GM19455 (cell line): ENCODE results near the gene TMEM260.
A peak's percentile ranks its signal among the peaks of the same experiment; 100 is the strongest.

ENCODE experiments used
- ATAC-seq: cut with Tn5 transposase; IDR thresholded peaks from one replicate; pipeline ENCODE4 v1.9.1; 2021; ENCODE audit not compliant: unreplicated experiment

Gene TMEM260

DNA sequence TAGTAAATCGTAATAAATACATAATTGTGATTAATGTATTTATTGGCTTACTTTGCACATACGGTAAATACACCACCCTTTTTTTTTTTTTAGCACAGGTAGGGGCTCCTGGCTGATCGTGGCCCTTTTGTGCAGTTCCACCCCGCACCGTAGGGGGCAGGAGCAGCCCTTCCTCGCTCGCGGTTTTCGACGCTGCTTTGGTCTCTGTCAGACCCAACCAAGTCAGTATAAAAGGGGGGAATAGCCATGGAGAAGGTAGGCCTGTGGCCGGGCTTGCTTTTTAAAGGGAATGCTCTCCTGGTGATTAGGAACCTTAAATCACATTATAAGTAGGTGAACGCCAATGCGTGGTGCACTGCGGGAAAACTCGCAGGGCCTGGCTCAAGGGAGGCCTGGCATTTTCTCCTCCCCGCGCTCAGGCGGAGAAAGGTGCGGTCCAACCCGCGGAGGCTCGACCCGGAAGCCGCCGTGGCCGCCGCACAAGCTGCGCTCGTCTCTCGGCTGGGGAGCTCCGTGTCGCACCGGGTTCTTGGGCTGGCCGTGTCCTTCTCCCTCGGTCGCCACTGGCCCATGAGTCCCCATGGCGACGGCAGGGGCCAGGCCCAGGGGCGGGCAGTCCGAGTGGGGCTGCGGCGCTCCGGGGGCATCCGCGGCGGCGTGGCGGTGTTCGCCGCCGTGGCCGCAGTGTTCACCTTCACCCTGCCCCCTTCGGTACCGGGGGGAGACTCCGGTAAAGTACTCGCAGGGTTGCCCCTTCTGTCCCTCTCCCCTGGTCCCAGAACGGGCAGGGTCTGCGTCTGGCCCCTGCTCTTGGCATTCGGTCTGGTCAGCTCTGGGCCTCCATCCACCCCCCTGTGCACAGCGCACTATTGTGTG, at the start of gene TMEM260:
Gene TMEM260, plus strand, starts transcription at position 454 of the 876 bp plus-strand sequence. Its CDS starts 117 bp downstream, at position 571.
- peak; percentile 95 for ATAC-seq

DNA sequence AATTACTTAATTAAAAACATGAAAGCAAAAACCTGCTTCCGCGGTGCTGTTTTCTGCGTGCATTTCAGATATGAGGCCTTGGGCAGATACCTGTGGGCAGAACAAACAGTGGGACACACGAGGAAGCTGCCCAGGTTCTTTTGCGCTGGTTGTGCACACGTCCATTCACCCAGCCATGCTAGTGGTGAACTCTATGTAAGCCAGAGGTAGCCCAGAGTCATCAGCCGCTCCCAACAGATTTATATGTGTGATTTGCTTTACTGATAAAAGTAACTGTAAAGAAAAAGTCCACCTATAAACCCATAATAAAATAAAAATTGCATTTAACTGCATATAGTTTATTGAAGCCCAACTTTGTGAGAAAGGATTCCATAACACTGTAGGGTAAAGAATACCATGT, 47.1 kb upstream of the TMEM260 start:
- ATAC-seq, result no peak

DNA sequence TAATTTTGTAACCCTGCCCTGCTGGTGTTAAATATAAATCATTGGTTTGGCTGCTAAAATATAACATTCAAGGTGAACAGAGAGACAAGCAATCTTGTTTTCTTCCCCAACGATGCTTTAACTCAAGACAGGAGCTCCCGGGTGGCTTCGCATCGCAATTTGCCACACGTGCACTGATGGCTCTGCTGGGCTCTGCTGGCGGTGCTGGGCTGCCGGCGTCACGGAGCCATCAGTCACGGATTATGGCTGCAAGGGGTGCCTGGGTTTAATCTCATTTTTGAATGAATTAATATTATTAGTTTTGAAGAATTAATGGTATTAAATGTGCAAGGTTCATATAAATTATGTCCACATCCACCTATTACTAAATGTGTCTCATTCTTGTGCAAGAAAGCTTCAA, 44.9 kb upstream of the TMEM260 start:
- no peak for ATAC-seq

DNA sequence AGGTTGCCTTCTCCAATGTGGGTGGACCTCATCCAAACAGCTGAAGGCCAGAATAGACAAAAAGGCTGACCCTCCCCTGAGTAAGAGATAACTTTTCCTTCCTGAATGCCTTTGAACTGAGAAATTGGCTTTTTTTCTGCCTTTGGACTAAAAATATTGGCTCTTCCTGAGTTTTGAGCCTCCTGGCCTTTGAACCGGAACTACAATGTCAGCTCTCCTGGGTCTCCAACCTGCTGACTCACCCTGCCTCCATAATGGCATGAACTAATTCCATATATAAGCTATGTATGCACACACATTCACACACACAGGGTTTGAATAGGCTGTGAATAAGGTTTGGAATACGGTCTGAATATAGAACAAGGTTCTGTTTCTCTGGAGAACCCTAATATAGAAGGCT, 39.7 kb upstream of the TMEM260 start:
- ATAC-seq, result no peak

DNA sequence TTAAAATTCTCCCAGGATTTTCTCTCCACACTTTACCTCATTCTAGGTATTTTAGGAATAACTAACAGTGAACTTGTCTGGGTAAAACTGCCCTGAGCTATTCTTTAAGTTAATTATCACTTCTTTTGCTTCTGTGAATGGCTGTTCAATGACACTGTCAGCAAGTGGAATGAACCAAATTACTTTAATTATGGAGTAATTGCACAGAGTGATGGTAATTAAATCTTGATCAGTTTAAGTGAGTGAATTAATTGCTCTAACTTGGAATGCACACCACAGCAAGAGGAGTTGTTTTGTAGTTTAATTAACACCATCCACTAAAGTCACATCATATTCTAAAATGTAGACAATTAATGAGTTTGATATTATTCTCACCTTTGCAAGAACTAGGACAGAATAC, 36.2 kb upstream of the TMEM260 start:
- no peak for ATAC-seq

DNA sequence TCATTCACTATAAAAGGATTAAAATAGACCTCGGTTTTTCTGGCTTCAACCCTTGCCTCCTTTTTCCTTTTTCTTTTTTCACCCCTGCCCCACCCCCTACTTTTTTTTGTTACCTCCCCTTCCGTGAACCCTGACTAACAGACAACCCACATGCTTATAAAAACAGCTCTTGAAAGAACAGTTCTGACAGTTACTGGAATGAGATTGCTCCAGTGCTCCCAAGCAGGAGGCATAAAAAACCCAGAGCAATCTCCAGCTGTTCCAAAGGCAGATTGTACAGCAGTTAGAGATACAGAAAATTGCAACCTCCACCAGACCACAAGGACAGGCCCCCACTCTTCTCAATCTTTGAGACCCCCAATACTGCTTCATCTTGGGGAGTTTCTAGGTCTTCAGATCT, 29.9 kb upstream of the TMEM260 start:
- no peak for ATAC-seq

DNA sequence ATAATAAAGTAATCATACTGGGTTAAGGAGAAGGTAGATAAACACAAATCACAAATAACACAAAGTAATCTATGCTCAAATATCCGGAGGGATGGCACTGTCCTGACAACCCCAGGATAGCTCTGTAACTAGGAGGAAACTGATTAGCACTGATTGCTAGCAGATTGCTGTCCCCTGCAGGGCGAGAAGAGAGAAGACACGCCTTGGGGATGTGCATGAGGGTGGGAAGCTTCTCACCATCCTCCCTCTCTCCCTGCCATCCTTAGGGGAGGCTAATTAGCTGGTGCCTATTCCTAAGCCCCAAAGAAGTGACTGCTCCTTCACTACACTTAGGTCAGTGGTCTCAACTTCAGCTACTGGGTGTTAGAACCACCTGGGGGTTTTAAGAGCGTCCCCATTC, 27.0 kb upstream of the TMEM260 start:
- ATAC-seq, result no peak

DNA sequence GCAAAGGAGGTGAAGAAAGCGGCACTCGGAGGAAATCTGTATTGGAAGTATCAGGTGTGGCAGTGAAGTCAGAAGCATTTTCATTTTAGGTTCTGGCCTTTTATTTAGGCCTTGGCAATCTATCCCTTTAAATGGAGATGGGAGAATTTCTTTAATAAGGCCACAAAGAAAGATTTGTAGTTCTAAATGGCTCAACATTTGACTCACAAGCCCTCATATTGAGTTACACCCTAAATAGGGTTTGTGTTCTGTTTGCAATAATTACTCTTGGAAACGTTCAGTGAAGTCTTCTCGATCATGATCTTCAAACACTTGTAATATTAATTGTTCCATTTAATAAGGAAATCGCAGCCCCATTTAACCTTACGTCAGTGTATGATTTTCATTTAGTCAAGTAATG, 25.3 kb upstream of the TMEM260 start:
- ATAC-seq, result no peak

DNA sequence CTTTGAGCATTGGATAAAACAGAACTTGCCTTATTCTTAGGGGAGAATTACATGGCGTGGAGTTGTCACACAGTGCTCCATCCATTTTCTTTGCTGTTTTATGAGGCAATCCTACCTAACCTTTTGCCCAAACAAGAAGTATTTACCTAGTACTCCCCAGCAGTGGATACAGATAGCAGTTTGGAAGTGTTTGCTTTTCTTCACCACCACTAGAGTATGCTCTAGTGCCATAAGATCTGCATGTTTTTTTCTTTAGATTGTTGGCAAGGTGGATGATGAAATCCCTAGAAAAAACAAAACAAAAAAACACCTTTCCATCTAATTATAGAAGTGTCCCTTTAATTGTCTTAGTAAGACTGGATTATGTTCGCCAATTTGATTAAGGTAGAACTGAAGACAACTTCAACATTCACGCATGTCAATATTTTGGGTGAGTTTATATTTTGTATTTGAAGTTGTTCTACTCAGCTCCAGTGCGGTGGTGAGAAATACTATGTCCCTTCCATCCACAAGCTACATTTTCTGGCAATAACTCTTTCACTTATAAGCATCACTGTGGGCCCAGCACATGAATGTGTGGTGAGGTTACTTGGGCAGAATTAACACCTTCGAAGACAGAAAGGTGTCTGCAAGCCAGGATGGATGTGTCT, 23.6 kb upstream of the TMEM260 start:
- no peak for ATAC-seq

DNA sequence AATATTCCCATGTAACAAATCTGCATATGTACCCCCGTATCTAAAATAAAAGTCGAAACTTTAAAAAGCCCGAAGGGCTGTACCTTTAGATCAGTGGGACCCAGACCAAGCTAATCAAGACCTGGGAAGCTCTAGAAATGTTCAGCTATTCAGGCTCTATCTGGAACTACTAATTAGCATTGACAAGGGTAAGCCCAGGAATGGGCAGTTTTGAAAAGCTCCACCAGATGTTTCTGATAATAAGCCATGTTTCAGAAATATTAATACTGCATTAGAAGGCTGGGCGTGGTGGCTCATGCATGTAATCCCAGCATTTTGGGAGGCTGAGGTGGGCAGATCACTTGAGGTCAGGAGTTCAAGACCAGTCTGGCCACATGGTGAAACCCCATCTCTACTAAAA, 20.4 kb upstream of the TMEM260 start:
- ATAC-seq, result no peak

DNA sequence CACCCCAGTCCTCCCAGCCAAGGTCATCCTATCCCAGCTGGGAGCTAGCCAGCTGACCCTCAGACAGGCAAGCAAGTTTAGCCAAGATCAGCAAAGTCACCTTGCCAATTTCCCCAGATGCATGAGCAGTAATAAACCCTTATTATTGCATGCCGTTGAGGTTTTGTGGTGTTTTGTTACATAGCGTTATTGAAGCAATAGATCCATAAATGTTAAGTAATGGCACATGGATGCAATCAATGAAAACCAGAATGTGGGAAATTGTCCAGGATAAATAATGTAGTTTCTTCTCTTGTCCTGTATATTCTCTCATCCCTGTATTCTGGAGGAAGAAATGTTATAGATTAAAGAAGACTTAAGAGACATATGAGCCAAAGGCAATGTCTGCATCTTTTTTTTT, 18.0 kb upstream of the TMEM260 start:
- ATAC-seq, result no peak

DNA sequence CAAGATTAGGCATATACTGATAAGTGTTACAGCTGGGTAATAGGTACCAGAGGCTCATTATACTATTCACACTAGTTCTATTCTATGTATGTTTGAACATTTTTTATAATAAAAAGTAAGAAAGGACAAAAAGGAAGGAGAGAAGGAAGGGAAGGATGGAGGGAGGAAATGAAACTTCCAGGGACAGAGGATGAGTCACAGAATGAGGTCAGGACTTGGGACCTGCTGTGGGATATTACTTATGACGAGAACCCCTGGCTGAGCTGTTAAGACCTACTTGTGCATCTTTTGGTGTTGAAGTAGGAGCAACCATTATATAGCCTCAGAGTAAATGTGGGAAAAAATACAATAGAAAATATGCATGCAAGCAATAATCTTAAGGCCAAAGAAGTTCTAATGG, 16.7 kb upstream of the TMEM260 start:
- no peak for ATAC-seq

DNA sequence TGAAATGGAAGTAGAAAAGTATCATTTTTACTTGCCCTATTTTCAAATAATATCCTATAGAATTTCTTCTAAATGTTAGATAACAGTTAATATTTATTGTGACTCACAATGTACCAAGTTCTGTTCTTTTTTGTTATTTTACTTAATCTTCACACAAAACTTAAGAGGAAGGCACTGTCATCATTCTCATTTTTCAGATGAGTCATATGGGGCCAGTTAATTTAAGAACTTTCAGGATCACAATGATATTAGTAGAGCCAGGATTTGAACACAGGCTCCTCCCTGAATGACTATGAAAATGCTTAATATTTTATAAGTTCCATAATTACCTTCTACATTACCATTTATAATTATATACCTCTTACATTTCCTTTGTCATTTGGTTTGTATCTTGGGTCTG, 10.4 kb upstream of the TMEM260 start:
- no peak for ATAC-seq

DNA sequence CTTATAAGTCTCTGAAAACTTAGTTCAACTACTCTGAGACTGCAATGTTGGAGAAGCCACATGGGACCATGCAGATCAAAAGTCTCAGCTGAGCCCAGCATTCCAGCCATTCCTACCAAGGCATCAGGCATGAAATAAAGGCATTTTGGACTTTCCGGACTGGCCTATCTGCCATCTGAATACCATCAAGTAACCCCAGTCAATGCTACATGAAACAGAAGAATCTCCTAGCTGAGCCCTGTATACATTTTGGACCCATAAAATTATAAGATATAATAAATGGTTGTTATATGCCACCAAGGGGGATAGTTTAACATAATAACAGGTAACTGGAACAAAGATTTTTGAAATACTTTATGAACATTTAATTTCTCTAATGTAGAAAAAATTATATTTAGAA, 9.3 kb upstream of the TMEM260 start:
- no peak for ATAC-seq

DNA sequence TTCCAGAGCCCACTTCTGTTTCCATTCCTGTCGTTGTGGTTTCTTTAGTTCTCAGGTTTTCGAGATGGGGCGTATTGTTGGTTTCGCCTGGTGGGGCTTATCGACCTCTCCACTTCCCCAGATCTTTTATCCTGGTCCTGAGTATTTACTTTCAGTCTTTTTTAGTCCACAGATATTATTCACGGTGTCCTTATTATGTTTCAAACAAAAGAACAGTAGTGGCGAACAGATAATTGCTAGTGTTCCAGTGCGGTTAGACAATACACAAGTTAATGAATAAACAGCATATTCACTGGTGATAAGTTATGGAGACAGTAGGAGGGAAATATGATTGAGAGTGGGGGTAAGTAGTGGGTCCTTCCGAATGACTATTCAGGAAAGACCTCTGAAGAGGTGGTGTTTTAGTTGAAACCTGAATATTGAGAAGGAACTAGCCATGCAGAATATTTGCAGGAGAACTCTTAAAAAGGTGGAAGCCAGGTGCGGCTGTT, 668 bp downstream of the TMEM260 start:
- ATAC-seq, result no peak

DNA sequence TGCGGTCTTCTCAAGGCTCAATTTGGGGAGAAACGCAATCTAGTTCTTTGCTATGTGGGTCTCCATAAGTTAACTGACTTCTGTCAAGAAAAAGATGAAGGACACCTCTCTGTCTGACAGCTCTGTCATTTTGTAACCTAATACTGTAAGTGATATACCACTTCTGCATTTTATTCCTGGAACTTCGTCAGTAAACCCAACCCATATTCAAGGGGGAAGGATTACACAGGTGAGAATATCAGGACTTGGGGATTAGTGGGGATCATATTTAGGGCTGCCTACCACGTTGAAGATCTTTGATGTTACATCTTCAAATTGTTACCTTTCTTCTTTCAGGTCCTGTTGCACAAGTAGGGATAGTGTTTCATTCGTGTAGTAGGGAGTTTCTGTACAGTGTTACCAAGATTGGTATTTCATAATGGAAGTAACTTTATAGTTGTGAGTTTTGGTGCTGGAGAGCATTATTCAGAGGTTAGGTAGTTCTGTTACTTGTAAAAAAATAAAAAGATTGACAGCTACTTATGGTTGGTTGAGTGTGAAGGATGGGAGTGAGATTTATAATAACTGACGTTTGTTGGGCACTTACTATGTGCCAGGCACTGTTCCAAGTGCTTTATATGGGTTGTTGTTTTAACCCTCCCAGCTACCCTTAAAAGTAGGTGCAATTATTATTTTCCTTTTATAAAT, 1.6 kb downstream of the TMEM260 start:
- no peak for ATAC-seq

DNA sequence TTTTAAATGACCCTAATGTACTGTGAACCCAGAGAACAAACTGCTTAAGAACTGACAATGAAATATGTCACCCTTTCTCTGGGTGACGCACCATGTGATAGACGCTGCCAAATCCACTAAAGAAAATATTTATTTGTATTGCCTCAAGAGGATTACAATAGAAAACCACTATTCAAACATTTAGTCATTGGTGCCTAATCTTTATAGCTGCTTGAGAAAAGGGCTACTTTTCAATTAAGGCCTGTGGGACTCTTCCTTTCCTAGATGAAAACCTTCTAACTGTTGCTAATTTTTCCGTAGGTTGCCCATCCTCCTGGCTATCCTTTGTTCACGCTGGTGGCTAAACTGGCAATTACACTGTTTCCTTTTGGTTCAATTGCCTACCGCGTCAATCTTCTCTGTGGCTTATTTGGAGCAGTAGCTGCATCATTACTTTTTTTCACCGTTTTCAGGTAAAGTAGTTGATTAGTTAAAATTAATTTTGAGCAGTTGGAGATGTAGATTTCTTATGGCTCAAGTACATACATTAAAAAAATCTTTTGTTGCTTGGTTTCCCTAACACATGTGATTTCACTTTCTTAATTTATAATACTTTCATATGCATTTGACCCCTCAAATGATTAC, 6.0 kb downstream of the TMEM260 start:
- no peak for ATAC-seq

DNA sequence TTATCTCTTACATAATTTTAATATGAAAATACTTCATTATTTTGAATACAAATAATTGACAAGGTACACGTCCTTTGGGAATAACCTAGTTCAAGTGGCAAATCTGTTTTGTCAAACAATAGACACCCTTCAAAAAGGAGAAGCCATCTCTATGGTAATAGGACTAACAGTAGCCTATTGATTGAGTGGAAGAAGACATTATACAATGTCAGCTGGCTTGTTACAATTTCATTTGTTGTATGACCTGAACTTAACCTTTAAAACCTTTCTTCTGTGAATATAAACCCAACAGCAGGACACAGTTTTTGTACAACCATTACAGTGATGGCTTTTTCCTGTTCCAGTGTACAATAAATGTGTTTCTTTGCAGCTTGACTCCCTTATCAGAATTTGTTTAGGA, 8.1 kb downstream of the TMEM260 start:
- no peak for ATAC-seq

DNA sequence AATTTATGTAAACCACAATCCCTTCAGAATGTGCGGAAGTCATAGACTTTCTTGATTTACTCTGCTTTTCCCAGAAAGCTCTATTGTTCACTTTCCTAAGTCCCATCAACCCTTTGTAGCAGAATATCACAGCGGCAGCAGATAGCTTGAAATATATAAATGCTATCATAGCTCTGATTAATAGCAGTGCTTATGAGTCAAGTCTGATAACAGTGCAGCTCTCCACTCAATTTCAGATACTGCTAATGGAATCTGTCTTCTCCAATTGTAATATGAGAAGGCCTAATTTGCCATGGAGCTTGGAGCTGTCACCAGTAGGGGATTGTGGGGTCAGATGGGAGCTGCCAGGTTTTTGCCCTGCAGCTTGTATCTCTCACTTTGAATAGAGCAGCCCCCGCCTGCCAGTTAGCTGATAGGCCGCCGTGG, 10.9 kb downstream of the TMEM260 start:
- ATAC-seq, result no peak

DNA sequence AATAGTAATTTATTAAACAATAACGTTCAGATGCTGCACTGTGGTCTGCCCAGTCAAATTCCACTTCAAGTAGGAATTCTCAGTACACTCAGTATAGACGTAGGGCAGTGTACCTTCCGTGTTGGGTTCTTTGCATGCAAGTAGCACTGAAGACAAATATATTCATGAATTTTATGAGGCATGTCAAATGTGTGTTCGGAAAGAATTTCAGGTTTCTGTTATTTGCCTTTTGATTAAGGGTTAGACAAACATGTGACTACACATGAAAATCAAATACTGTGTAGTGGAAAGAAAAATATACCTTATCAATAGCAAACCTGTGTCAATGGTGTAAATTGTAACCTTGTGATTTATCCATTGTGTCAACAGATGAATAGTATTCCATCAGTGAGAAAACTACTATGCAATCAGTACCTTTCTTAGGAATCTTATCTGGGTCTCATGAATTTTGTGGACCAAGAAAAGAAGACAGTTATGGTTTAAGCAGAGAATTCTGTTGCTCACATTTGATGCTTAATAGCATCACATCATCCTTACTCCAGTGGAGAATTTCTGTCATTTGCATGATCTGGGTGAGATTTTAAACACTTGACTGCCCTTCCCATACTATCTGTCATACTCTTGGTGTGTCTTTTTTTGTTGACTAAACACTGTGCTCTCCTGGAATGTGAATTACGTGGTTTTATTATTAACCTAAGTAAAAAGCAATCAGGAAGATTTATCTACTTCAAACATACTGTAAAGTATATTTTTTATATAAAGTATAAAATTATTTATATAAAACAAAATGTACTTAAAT, 13.3 kb downstream of the TMEM260 start:
- ATAC-seq, result no peak

DNA sequence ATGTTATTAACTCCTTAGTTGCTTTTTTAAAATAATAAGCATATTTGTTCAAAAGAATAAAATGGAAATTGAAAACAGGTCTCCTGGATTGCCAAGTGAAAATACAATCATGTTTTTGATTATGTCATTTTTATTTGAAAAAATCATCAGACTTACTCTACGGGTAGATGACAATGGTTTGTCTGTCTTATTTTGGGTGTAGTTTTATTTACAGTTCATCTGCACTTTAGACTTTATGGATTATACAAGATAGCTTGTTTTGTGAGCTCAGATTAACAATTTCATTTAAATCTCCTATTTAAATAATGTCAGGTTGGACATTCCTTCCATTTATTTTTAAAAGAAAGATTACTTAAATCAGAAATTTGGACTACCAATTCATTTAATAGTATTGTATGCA, 14.8 kb downstream of the TMEM260 start:
- ATAC-seq, result no peak
